Caco-2 (cell line): Measurements from ENCODE around the gene LRTM1. TPM values are rescaled to one million over a fixed set of nuclear protein-coding genes. Genes with fewer than 3 reads are reported as not detected.

Source experiments
- Bru-seq: library from RNA; stranded (reverse); fragments of 400-500 nt; gene quantifications from one replicate; lab custom pipeline; 2021; lab: Mats Ljungman, UMichigan
- BruChase-seq, 2 experiments: library from RNA; stranded (reverse); fragments of 400-500 nt; gene quantifications; one replicate each; lab custom pipeline; 2021; lab: Mats Ljungman, UMichigan
- BruUV-seq: library from RNA; stranded (reverse); fragments of 400-500 nt; replicated peaks from 2 replicates; lab custom pipeline; 2021; lab: Mats Ljungman, UMichigan
- CTCF ChIA-PET: fragments of 300-600 bp; sonication (Branson Sonifier 250); formaldehyde crosslinking; loops from one replicate; lab custom pipeline; 2022; ENCODE audit warnings: antibody characterized with exemption; lab: Charles Lee
- POLR2A ChIA-PET: fragments of 300-600 bp; sonication (Branson Sonifier 250); formaldehyde crosslinking; loops from one replicate; lab custom pipeline; 2022; ENCODE audit warnings: antibody characterized with exemption; lab: Charles Lee
- DNase-seq, 2 experiments: peaks; one replicate each; pipeline versions ENCODE4 v3.0.0 to v3.0.0-alpha.2; 2020 to 2022
- H3K27me3 ChIP-seq: replicated peaks from 2 replicates; pipeline ENCODE4 v1.6.0; 2011; ENCODE audit warnings: low read length; ENCODE audit not compliant: control insufficient read depth, insufficient read depth
- H3K36me3 ChIP-seq: 2 replicates; pipeline ENCODE4 v1.5.1; 2011; ENCODE audit warnings: low read length; ENCODE audit not compliant: control insufficient read depth, insufficient read depth
- H3K4me1 ChIP-seq: fragments of 250-450 bp; sonication (Bioruptor Pico); 2 replicates; pipeline ENCODE4 v1.5.1; 2020; ENCODE audit warnings: mild to moderate bottlenecking
- H3K4me3 ChIP-seq: 2 replicates; pipeline ENCODE4 v1.5.1; 2011; ENCODE audit warnings: low read depth, mild to moderate bottlenecking, control low read depth, low read length
- H3K9me3 ChIP-seq: fragments of 250-450 bp; sonication (Bioruptor Pico); 2 replicates; pipeline ENCODE4 v1.5.1; 2020; ENCODE audit warnings: mild to moderate bottlenecking, moderate library complexity
- H3K27ac Mint-ChIP-seq: one replicate; pipeline ENCODE4 v1.8.0; 2022; ENCODE audit warnings: mixed read lengths; ENCODE audit not compliant: unreplicated experiment
- H3K27me3 Mint-ChIP-seq: one replicate; pipeline ENCODE4 v1.8.0; 2022; ENCODE audit warnings: mixed read lengths; ENCODE audit not compliant: insufficient read depth, unreplicated experiment
- H3K36me3 Mint-ChIP-seq: one replicate; pipeline ENCODE4 v1.8.0; 2022; ENCODE audit warnings: mild to moderate bottlenecking, mixed read lengths; ENCODE audit not compliant: insufficient read depth, unreplicated experiment
- H3K4me1 Mint-ChIP-seq: one replicate; pipeline ENCODE4 v1.8.0; 2022; ENCODE audit warnings: low read depth, mixed read lengths; ENCODE audit not compliant: unreplicated experiment
- H3K4me3 Mint-ChIP-seq: one replicate; pipeline ENCODE4 v1.8.0; 2022; ENCODE audit warnings: mild to moderate bottlenecking, moderate library complexity, mixed read lengths; ENCODE audit not compliant: unreplicated experiment
- H3K9me3 Mint-ChIP-seq: one replicate; pipeline ENCODE4 v1.8.0; 2022; ENCODE audit warnings: mixed read lengths; ENCODE audit not compliant: unreplicated experiment
- intact Hi-C: fragments of 100-400 bp; cut with micrococcal nuclease; formaldehyde crosslinking; loops from one replicate; pipeline ENCODE4 v1.10.0; 2022; ENCODE audit not compliant: unreplicated experiment
- long read RNA-seq: library from polyadenylated mRNA; stranded (forward); transcript quantifications from one replicate; pipeline ENCODE4 v2.0.0, GENCODE V29; 2022
- total RNA-seq: library from RNA; stranded (reverse); gene quantifications from 2 replicates; pipeline ENCODE4 v1.2.3, GENCODE V29; 2022
- TF ChIP-seq, protein P1 (sequence below), 2 experiments: fragments of 200-600 bp in 1 of 2; IDR thresholded peaks; 1 replicate in 1 of 2; 2 replicates in 1 of 2; pipeline versions ENCODE4 v1.5.1 to v1.8.0; 2011 to 2022; ENCODE audit warnings: antibody characterized with exemption in 1 of 2, control low read depth in 1 of 2, inconsistent platforms in 1 of 2, low read depth in 1 of 2, low read length in 1 of 2, mild to moderate bottlenecking in 1 of 2, moderate library complexity in 1 of 2; ENCODE audit not compliant: insufficient read depth in 1 of 2, severe bottlenecking in 1 of 2, unreplicated experiment in 1 of 2

Gene LRTM1
- not detected in 2 replicates for total RNA-seq
- Bru-seq, nascent RNA, result percentile 8 among the genes with signal in this experiment
- BruChase-seq, experiment 1, labeled RNA remaining after a 2-hour chase, result percentile 5 among the genes with signal in this experiment
- not detected for BruChase-seq, experiment 2, labeled RNA remaining after a 6-hour chase
- long read RNA-seq, result 0 reads

DNA sequence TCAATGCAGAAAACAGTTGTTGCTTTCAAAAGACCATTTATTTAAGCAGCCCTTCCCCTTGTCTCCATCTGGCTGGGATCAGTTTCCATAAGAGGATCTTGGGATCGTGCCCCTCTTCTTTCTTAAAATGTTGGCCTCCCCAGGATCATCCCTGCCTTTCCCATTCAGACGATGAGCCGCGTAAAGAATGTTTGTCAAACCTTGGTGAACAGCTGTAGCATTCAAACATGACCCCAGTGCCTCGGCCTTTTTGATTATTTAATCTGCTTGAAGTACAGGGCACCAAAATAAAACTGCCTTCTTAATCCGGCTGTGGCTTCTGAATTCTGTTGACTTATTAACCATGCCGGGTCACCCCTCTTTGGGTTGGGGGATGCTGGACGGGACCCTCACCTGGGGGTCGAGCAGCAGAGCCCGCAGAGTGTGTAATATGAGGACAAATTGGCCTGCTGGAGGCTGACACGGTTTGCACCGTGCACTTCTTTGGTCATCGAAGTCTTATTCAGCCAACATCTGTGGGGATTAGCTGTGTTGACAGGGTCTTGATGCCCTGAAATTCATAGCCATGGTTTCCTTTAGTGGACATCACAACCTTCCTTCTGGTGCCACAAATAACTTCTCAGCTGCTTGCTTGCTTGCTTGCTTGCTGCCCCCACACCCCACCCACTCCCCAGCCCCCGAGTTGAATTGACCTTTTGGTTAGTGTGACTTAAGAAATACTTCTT lies at the start of gene LRTM1:
Gene LRTM1 (minus strand): TSS at position 14 of the 725 bp plus-strand sequence. CDS start 148 bp downstream, outside the sequence.
- Mint-ChIP-seq H3K4me3 (no peak within 1 kb of the TSS), H3K4me1 (no peaks in the 10 kb centered on the region), H3K36me3 (no peaks in the 10 kb centered on the region), H3K27me3 (peaks cover 13% of the 10 kb centered on the region), H3K9me3 (no peaks in the 10 kb centered on the region), H3K27ac (no peak within 1 kb of the TSS)
- H3K4me1 ChIP-seq, result no peaks in the 10 kb centered on the region
- ChIA-PET CTCF (no interaction called here), POLR2A (no interaction called here)
- no peaks in the 10 kb centered on the region for H3K9me3 ChIP-seq
- BruUV-seq, result no TSS peak
- no peaks in the 10 kb centered on the region for H3K27me3 ChIP-seq
- H3K4me3 ChIP-seq, result no peak within 1 kb of the TSS
- TF ChIP-seq, protein P1, sequence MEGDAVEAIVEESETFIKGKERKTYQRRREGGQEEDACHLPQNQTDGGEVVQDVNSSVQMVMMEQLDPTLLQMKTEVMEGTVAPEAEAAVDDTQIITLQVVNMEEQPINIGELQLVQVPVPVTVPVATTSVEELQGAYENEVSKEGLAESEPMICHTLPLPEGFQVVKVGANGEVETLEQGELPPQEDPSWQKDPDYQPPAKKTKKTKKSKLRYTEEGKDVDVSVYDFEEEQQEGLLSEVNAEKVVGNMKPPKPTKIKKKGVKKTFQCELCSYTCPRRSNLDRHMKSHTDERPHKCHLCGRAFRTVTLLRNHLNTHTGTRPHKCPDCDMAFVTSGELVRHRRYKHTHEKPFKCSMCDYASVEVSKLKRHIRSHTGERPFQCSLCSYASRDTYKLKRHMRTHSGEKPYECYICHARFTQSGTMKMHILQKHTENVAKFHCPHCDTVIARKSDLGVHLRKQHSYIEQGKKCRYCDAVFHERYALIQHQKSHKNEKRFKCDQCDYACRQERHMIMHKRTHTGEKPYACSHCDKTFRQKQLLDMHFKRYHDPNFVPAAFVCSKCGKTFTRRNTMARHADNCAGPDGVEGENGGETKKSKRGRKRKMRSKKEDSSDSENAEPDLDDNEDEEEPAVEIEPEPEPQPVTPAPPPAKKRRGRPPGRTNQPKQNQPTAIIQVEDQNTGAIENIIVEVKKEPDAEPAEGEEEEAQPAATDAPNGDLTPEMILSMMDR (IDR thresholded peaks at IDR 0.05; ENCODE audit: insufficient read depth in 1 of 2, low read depth in 1 of 2, low read length in 1 of 2, severe bottlenecking in 1 of 2, unreplicated experiment in 1 of 2), result no peak
- H3K36me3 ChIP-seq, result no peaks in the 10 kb centered on the region
- intact Hi-C loops, result no loop called here
- no peak for DNase-seq

GRCh38 chr3:54977439-54977838 lies 49.6 kb upstream of the LRTM1 start:
- Mint-ChIP-seq H3K27me3 (peaks cover 3% of the 10 kb centered on the region), H3K9me3 (no peaks in the 10 kb centered on the region), H3K4me3 (no peak overlapping the region), H3K36me3 (no peaks in the 10 kb centered on the region), H3K4me1 (no peaks in the 10 kb centered on the region), H3K27ac (no peak overlapping the region)
- Histone ChIP-seq H3K27me3 (no peaks in the 10 kb centered on the region; the same call in 1 of the 2 replicates), H3K4me3 (no peak overlapping the region), H3K9me3 (no peaks in the 10 kb centered on the region), H3K4me1 (no peaks in the 10 kb centered on the region), H3K36me3 (no peaks in the 10 kb centered on the region)
- no peak for DNase-seq
- BruUV-seq, result no TSS peak
- intact Hi-C loops, result no loop called here
- TF ChIP-seq, protein P1 (IDR thresholded peaks at IDR 0.05; ENCODE audit: insufficient read depth in 1 of 2, low read depth in 1 of 2, low read length in 1 of 2, severe bottlenecking in 1 of 2, unreplicated experiment in 1 of 2), result no peak
- ChIA-PET POLR2A (no interaction called here), CTCF (no interaction called here)

GRCh38 chr3:54970895-54971294 lies 43.0 kb upstream of the LRTM1 start:
- CTCF ChIA-PET, result no interaction called here
- TF ChIP-seq, protein P1 (IDR thresholded peaks at IDR 0.05; ENCODE audit: insufficient read depth in 1 of 2, low read depth in 1 of 2, low read length in 1 of 2, severe bottlenecking in 1 of 2, unreplicated experiment in 1 of 2), result no peak

More at GRCh38 chr3:54970895-54971294, 43.0 kb upstream of the LRTM1 start:
- intact Hi-C loops, result no loop called here
- POLR2A ChIA-PET, result no interaction called here
- DNase-seq, result no peak
- Histone ChIP-seq H3K4me1 (peaks cover 2% of the 10 kb centered on the region; the same call in 1 of the 2 replicates), H3K27me3 (no peaks in the 10 kb centered on the region; the same call in 1 of the 2 replicates), H3K9me3 (no peaks in the 10 kb centered on the region), H3K4me3 (no peak overlapping the region), H3K36me3 (no peaks in the 10 kb centered on the region)
- no peak overlapping the region for H3K27ac Mint-ChIP-seq
- no peaks in the 10 kb centered on the region for H3K4me1 Mint-ChIP-seq
- no TSS peak for BruUV-seq
- H3K27me3 Mint-ChIP-seq, result peaks cover 7% of the 10 kb centered on the region
- H3K36me3 Mint-ChIP-seq, result no peaks in the 10 kb centered on the region
- no peaks in the 10 kb centered on the region for H3K9me3 Mint-ChIP-seq
- H3K4me3 Mint-ChIP-seq, result no peak overlapping the region
